ENCODE measurements around the gene ASPG. TPM values are rescaled to one million over a fixed set of nuclear protein-coding genes. Genes with fewer than 3 reads are reported as not detected.
A peak's percentile ranks its signal among the peaks of the same experiment; 100 is the strongest.

ASPG gene
- total RNA-seq, 1 experiment from 2014 or later: 3.4 TPM

DNA sequence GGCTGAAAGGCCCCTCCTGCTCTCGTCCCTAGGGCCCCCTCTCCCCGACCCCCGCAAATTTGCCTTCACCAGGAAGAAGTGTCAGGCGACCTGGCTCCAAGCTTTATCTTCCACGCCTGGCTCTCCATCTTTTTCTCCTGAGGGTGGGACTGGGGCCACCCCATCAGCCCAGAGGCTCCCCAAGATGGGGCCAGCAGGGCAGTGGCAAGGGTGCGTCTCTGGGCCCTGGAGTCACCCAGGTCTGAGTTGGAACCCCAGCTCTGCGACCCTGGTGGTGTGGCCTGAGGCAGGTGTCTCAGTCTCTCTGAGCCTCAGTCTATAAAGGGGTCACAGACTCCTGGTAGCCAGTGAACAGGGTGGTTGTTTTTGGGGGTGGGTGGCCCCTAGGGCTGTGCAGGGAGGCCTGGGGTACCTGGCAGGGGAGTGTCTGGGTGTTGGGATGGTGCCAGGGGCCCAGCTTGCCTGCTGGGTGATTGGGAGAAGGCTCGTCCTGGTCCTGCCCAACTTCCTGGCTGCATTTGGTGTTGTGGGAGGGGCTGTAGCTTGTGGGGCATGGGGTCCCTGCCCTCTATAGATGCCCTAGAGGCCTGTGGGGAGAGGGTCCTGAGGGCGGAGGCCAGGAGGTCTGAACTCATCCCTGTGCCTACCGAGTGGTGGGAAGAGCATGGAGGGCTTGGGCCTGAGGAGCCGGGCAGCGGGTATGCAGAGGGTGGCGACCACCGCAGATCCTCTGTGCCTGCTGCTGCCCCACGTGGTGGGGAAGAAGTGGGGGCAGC lies 60.5 kb downstream of the ASPG start (continued):
- no peak for TF ChIP-seq NR3C1 (CRISPR knock-in tag; conservative IDR thresholded peaks at IDR 0.05; ENCODE audit: low read depth)
- TF ChIP-seq, protein P1, sequence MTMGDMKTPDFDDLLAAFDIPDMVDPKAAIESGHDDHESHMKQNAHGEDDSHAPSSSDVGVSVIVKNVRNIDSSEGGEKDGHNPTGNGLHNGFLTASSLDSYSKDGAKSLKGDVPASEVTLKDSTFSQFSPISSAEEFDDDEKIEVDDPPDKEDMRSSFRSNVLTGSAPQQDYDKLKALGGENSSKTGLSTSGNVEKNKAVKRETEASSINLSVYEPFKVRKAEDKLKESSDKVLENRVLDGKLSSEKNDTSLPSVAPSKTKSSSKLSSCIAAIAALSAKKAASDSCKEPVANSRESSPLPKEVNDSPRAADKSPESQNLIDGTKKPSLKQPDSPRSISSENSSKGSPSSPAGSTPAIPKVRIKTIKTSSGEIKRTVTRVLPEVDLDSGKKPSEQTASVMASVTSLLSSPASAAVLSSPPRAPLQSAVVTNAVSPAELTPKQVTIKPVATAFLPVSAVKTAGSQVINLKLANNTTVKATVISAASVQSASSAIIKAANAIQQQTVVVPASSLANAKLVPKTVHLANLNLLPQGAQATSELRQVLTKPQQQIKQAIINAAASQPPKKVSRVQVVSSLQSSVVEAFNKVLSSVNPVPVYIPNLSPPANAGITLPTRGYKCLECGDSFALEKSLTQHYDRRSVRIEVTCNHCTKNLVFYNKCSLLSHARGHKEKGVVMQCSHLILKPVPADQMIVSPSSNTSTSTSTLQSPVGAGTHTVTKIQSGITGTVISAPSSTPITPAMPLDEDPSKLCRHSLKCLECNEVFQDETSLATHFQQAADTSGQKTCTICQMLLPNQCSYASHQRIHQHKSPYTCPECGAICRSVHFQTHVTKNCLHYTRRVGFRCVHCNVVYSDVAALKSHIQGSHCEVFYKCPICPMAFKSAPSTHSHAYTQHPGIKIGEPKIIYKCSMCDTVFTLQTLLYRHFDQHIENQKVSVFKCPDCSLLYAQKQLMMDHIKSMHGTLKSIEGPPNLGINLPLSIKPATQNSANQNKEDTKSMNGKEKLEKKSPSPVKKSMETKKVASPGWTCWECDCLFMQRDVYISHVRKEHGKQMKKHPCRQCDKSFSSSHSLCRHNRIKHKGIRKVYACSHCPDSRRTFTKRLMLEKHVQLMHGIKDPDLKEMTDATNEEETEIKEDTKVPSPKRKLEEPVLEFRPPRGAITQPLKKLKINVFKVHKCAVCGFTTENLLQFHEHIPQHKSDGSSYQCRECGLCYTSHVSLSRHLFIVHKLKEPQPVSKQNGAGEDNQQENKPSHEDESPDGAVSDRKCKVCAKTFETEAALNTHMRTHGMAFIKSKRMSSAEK (CRISPR knock-in tag; IDR thresholded peaks at IDR 0.05; ENCODE audit: borderline replicate concordance): no peak
- no peak for TF ChIP-seq MYBL2 (CRISPR knock-in tag; IDR thresholded peaks at IDR 0.05)
- no peak for TF ChIP-seq EMX1 (CRISPR knock-in tag; IDR thresholded peaks at IDR 0.05)
- TF ChIP-seq CBFB (CRISPR knock-in tag; IDR thresholded peaks at IDR 0.05; ENCODE audit: low read depth): no peak
- TF ChIP-seq ETV6 (CRISPR knock-in tag; IDR thresholded peaks at IDR 0.05): no peak

DNA sequence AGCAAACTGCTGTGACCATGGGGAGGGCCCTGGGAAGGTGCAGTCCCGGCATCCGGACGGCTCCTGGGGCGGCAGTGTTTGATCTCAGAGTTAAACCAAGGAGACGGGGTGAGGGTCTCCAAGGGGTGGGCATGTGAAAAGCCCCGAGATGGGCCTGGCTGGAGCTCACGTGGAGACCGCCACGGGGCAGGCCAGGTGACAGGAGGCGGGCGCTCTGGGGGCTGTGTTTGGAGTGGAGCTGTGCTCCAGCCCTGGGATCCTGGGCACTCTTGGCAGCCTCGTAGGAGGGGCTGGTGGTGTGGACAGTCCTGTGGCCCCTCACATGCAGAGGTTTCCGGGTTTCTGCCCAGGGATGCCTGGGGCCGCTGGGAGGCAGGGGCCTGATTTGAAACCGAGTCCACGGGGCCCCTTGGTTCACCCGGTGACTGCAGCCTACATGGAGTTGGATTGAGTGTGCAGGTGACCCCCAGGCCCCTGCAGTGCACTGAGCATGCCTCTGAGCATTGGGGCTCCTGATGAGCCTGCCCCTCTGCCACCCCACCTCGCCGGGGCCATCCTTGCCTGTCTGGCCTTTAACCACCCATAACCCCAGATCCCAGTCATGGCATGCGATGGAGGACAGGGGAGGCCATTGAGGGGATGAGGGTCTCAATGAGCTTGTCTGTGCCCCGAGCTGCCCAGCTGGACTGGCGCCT lies 61.3 kb downstream of the ASPG start:
- TF ChIP-seq MYBL2 (CRISPR knock-in tag; IDR thresholded peaks at IDR 0.05) (no peak), MXD4 (CRISPR knock-in tag; IDR thresholded peaks at IDR 0.05; ENCODE audit: borderline replicate concordance) (no peak), PRRX2 (CRISPR knock-in tag; IDR thresholded peaks at IDR 0.05) (no peak), ZBTB21 (CRISPR knock-in tag; IDR thresholded peaks at IDR 0.05; ENCODE audit: borderline replicate concordance) (no peak), ATF1 (CRISPR knock-in tag; IDR thresholded peaks at IDR 0.05) (no peak)
- TF ChIP-seq, protein P2, sequence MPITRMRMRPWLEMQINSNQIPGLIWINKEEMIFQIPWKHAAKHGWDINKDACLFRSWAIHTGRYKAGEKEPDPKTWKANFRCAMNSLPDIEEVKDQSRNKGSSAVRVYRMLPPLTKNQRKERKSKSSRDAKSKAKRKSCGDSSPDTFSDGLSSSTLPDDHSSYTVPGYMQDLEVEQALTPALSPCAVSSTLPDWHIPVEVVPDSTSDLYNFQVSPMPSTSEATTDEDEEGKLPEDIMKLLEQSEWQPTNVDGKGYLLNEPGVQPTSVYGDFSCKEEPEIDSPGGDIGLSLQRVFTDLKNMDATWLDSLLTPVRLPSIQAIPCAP (CRISPR knock-in tag; IDR thresholded peaks at IDR 0.05): no peak
- TF ChIP-seq, protein P3, sequence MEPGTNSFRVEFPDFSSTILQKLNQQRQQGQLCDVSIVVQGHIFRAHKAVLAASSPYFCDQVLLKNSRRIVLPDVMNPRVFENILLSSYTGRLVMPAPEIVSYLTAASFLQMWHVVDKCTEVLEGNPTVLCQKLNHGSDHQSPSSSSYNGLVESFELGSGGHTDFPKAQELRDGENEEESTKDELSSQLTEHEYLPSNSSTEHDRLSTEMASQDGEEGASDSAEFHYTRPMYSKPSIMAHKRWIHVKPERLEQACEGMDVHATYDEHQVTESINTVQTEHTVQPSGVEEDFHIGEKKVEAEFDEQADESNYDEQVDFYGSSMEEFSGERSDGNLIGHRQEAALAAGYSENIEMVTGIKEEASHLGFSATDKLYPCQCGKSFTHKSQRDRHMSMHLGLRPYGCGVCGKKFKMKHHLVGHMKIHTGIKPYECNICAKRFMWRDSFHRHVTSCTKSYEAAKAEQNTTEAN (CRISPR knock-in tag; IDR thresholded peaks at IDR 0.05): no peak
- Mint-ChIP-seq H3K9me3 (no peaks in the 10 kb centered on the region), H3K4me3 (no peak overlapping the region), H3K4me1 (peaks cover 42% of the 10 kb centered on the region), H3K27me3 (ENCODE audit: low read depth) (no peaks in the 10 kb centered on the region), H3K27ac (no peak overlapping the region), H3K36me3 (no peaks in the 10 kb centered on the region)
- no peak for ATAC-seq
- DNase-seq (ENCODE audit: low spot score): peak; percentile 8
- ChIA-PET POLR2A (no interaction called here), CTCF (interaction anchor here (0.6 to 1.6 kb wide), 4 partner anchors 9 to 223 kb away, joined by 3 to 8 read pairs (median 3); no protein-coding TSS in a partner anchor)

DNA sequence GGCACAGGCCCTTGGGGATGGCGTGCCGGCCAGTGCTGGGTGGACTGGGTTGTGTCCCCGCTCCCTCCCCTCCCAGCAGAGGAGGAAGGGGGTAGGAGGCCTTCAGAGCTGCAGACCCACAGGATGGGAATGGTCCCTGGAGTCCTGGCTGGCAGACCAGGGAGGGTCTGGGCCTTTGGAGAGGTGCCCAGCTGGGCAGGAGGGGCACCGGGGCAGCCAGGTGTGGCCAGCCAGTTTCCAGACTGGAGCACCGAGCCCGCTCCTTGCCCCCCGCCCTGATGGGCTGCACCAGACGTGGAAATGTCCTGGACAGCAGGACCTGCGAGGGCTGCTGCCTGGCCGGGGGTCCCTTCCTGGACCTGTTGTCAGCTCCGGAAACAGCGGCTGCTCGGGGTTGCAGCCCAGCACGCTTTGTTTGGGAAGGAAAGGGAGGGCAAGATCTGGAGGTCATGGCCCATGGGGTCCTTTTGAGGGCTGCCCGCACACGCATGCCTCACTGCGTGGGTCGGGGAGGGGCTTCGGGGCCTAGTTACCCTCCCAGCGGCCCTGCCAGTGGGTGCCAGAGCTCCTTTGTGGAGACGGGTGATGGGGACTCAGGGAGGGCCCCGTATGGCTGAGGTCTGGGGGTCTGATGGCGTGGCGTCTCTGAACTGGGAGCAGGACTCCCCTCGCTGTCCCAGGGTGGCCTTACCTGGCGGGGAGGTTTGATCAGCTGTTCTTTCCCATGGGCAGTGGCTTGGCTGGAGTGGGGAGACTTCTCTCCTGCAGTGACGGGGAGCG lies 62.0 kb downstream of the ASPG start:
- Mint-ChIP-seq H3K4me1 (peaks cover 42% of the 10 kb centered on the region), H3K9me3 (no peaks in the 10 kb centered on the region), H3K27me3 (ENCODE audit: low read depth) (no peaks in the 10 kb centered on the region), H3K36me3 (no peaks in the 10 kb centered on the region), H3K27ac (peak overlapping the region; percentile 76), H3K4me3 (no peak overlapping the region)
- CTCF ChIA-PET: interaction anchor here (0.6 to 1.6 kb wide), 5 partner anchors 10 to 442 kb away, joined by 3 to 8 read pairs (median 3); no protein-coding TSS in a partner anchor
- DNase-seq (ENCODE audit: low spot score): no peak
- ATAC-seq: no peak
- POLR2A ChIA-PET: interaction anchor here (0.6 kb wide), 1 partner anchor 21 kb away, joined by 3 read pairs; no protein-coding TSS in a partner anchor
- TF ChIP-seq, protein P4, sequence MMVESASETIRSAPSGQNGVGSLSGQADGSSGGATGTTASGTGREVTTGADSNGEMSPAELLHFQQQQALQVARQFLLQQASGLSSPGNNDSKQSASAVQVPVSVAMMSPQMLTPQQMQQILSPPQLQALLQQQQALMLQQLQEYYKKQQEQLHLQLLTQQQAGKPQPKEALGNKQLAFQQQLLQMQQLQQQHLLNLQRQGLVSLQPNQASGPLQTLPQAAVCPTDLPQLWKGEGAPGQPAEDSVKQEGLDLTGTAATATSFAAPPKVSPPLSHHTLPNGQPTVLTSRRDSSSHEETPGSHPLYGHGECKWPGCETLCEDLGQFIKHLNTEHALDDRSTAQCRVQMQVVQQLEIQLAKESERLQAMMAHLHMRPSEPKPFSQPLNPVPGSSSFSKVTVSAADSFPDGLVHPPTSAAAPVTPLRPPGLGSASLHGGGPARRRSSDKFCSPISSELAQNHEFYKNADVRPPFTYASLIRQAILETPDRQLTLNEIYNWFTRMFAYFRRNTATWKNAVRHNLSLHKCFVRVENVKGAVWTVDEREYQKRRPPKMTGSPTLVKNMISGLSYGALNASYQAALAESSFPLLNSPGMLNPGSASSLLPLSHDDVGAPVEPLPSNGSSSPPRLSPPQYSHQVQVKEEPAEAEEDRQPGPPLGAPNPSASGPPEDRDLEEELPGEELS (CRISPR knock-in tag; IDR thresholded peaks at IDR 0.05): no peak
- TF ChIP-seq, protein P5, sequence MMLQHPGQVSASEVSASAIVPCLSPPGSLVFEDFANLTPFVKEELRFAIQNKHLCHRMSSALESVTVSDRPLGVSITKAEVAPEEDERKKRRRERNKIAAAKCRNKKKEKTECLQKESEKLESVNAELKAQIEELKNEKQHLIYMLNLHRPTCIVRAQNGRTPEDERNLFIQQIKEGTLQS (CRISPR knock-in tag; conservative IDR thresholded peaks at IDR 0.05): no peak
- TF ChIP-seq FOXP1 (CRISPR knock-in tag; IDR thresholded peaks at IDR 0.05; ENCODE audit: borderline replicate concordance): no peak
- TF ChIP-seq, protein P6, sequence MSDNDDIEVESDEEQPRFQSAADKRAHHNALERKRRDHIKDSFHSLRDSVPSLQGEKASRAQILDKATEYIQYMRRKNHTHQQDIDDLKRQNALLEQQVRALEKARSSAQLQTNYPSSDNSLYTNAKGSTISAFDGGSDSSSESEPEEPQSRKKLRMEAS (CRISPR knock-in tag; IDR thresholded peaks at IDR 0.05): no peak
- TF ChIP-seq, protein P7, sequence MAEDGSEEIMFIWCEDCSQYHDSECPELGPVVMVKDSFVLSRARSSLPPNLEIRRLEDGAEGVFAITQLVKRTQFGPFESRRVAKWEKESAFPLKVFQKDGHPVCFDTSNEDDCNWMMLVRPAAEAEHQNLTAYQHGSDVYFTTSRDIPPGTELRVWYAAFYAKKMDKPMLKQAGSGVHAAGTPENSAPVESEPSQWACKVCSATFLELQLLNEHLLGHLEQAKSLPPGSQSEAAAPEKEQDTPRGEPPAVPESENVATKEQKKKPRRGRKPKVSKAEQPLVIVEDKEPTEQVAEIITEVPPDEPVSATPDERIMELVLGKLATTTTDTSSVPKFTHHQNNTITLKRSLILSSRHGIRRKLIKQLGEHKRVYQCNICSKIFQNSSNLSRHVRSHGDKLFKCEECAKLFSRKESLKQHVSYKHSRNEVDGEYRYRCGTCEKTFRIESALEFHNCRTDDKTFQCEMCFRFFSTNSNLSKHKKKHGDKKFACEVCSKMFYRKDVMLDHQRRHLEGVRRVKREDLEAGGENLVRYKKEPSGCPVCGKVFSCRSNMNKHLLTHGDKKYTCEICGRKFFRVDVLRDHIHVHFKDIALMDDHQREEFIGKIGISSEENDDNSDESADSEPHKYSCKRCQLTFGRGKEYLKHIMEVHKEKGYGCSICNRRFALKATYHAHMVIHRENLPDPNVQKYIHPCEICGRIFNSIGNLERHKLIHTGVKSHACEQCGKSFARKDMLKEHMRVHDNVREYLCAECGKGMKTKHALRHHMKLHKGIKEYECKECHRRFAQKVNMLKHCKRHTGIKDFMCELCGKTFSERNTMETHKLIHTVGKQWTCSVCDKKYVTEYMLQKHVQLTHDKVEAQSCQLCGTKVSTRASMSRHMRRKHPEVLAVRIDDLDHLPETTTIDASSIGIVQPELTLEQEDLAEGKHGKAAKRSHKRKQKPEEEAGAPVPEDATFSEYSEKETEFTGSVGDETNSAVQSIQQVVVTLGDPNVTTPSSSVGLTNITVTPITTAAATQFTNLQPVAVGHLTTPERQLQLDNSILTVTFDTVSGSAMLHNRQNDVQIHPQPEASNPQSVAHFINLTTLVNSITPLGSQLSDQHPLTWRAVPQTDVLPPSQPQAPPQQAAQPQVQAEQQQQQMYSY (CRISPR knock-in tag; IDR thresholded peaks at IDR 0.05): no peak
